Heart left ventricle (tissue), 13 donors: ENCODE results near the gene SLC9A4.

Source experiments
- CTCF ChIP-seq, 12 donors: fragments of 200-600 bp; sonication (generic) in 4 of 12; IDR thresholded peaks; one replicate each; pipeline versions ENCODE4 v1.5.0 to v1.8.0; 2018 to 2022; ENCODE audit warnings: antibody characterized with exemption in 12 of 12, mild to moderate bottlenecking in 5 of 12
- POLR2A ChIP-seq, 2 donors: fragments of 450-650 bp; IDR thresholded peaks; one replicate each; pipeline ENCODE4 v1.6.1; 2017; ENCODE audit warnings: antibody characterized with exemption in 2 of 2, mild to moderate bottlenecking in 2 of 2, moderate library complexity in 2 of 2
- donor health status: ischemic (EF 13 %, LVEDD 7.1; RV severe dilation, severe dysfunction).
- donor health status: DM: no; HTN: yes; CAD: no.
- donor health status: DM: no; HTN: no; CAD: no.
- donor health status: ischemic (EF 25% LVEDD 6.9; RV normal size, moderate dysfunction).
- donor health status: ischemic (EF 25% LVEDD 5.7; RV mildly dilated, moderate dysfunction).
- donor health status: ischemic (EF 35%, LVEDD 5.7; RV mildly dilated, moderate dysfunction).
- donor health status: nonischemic (EF 11% LVEDD 7.7; RV severe dilation, severe dysfunction).
- donor health status: DM: yes; HTN: yes; CAD: no.
- donor health status: PGD.
- donor health status: ischemic (EF 29% LVEDD 5.4; RV normal size, mild dysfunction).
- donor health status: nonischemic (EF 23%, LVEDD 6.1; RV moderate dilation, normal function).

DNA sequence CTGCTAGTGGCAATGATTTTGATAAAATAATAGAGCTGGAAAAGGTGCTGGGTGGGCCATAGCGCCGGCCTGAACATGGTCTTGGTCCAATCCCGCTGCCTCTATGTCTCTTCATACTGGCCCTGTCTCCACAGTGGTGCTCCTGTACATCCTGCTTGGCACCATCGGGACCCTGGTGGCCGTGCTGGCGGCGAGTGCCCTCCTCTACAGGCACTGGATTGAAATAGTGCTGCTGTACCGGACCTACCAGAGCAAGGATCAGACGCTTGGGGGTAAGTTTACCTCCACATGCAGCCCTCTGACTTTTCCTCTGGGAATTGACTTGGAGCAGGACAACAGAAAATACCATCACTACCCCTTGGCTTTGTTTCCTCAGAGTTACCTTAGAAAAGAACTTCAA is 26.1 kb upstream of the SLC9A4 start:
- TF ChIP-seq CTCF (IDR thresholded peaks at IDR 0.05) (no peak), POLR2A (IDR thresholded peaks at IDR 0.05) (no peak)
